ENCODE data around the gene NCAM1.

GRCh38 chr11:113319085-113319484 lies 357.9 kb downstream of the NCAM1 start:
- TF ChIP-seq CTCF (conservative IDR thresholded peaks at IDR 0.05 in 1 of 2, IDR thresholded peaks at IDR 0.05 in 1 of 2; ENCODE audit: low read depth in 1 of 2, low read length in 2 of 2): no peak
- no peak for TF ChIP-seq EZH2 (IDR thresholded peaks at IDR 0.05; ENCODE audit: low read length, missing control alignments)

All from fibroblast of lung (primary cell).